Left hindlimb (tissue), 1 donor: Measurements from ENCODE around the gene PCDHGA7.
"Not testable (repeated sequence)": the region's sequence is repeated elsewhere in the genome, so short reads cannot be mapped to it uniquely, and the experiment has no call there.

Source experiments
- DNase-seq: peaks from one replicate; pipeline ENCODE4 v3.0.0-alpha.2; 2018

PCDHGA7 gene

GRCh38 chr5:141402553-141403243 lies 20.2 kb downstream of the PCDHGA7 start, which contains the start of gene PCDHGA9:
Gene PCDHGA9 (plus strand): TSS chr5:141402778. CDS start chr5:141402953, 175 bp downstream.
- peak; percentile 25 for DNase-seq

- no peak for DNase-seq
Measured at GRCh38 chr5:141403387-141403786, 20.8 kb downstream of the PCDHGA7 start.

- DNase-seq = not testable (repeated sequence)
Measured at GRCh38 chr5:141407790-141408505, 25.4 kb downstream of the PCDHGA7 start, which contains the start of gene PCDHGB6. Gene PCDHGB6 (plus strand): TSS chr5:141408021. CDS start chr5:141408203, 182 bp downstream.

DNA sequence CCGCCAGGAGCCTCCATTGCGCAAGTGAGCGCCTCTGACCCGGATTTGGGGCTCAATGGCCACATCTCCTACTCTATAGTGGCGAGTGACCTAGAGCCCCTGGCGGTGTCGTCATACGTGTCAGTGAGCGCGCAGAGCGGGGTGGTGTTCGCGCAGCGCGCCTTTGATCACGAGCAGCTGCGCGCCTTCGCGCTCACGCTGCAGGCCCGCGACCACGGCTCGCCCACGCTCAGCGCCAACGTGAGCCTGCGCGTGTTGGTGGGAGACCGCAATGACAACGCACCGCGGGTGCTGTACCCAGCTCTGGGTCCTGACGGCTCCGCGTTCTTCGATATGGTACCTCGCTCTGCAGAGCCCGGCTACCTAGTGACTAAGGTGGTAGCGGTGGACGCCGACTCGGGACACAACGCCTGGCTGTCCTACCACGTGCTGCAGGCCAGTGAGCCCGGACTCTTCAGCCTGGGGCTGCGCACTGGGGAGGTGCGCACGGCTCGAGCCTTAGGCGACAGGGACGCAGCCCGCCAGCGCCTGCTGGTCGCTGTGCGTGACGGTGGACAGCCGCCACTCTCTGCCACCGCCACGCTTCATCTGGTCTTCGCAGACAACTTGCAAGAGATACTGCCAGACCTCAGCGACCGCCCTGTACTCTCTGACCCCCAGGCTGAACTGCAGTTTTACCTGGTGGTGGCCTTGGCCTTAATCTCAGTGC lies 27.2 kb downstream of the PCDHGA7 start:
- no peak for DNase-seq

DNA sequence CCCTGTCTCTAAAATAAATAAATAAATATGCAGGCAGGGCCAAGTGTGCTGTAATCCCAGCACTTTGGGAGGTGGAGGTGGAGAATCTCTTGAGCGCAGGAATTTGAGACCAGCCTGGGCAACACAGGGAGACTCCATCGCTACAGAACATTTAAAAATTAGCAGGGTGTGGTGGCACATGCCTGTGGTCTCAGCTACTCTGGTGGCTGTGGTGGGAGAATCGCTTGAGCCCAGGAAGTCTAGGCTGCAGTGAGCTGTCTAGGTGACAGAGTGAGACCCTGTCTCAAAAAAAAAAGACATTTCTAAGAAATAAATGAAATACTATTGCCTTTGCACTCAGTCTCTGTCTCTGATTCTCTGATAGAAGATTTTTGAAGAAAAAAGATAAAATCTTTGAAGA lies 29.0 kb downstream of the PCDHGA7 start:
- no peak for DNase-seq

GRCh38 chr5:141412854-141413539 lies 30.5 kb downstream of the PCDHGA7 start, which contains the start of gene PCDHGA10:
Gene PCDHGA10 (plus strand): TSS chr5:141412987. CDS start chr5:141413176, 189 bp downstream.
- no peak for DNase-seq

- DNase-seq = no peak
Measured at GRCh38 chr5:141413540-141414069, 31.1 kb downstream of the PCDHGA7 start.

- DNase-seq = not testable (repeated sequence)
Measured at GRCh38 chr5:141414548-141415274, 32.2 kb downstream of the PCDHGA7 start.

- not testable (repeated sequence) for DNase-seq
Measured at GRCh38 chr5:141415275-141415618, 32.7 kb downstream of the PCDHGA7 start.

GRCh38 chr5:141417494-141418172 lies 35.1 kb downstream of the PCDHGA7 start, which contains the start of gene PCDHGB7:
Gene PCDHGB7 (plus strand): TSS chr5:141417677. CDS start chr5:141417860, 183 bp downstream.
- peak; percentile 66 for DNase-seq

GRCh38 chr5:141419074-141419880 lies 36.7 kb downstream of the PCDHGA7 start:
- no peak for DNase-seq

- DNase-seq = no peak
Measured at GRCh38 chr5:141420855-141421488, 38.4 kb downstream of the PCDHGA7 start, which contains the start of gene PCDHGA11. Gene PCDHGA11 (plus strand): TSS chr5:141421051. CDS start chr5:141421228, 177 bp downstream.

DNA sequence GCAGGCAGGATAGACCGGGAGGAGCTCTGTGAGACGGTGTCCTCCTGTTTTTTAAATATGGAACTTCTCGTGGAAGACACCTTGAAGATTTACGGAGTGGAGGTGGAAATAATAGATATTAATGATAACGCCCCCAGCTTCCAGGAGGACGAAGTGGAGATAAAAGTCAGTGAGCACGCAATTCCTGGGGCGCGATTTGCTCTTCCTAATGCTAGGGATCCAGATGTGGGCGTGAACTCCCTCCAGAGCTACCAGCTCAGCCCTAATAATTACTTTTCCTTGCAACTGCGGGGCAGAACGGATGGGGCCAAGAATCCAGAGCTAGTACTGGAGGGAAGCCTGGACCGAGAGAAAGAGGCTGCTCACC lies 38.9 kb downstream of the PCDHGA7 start:
- no peak for DNase-seq

DNA sequence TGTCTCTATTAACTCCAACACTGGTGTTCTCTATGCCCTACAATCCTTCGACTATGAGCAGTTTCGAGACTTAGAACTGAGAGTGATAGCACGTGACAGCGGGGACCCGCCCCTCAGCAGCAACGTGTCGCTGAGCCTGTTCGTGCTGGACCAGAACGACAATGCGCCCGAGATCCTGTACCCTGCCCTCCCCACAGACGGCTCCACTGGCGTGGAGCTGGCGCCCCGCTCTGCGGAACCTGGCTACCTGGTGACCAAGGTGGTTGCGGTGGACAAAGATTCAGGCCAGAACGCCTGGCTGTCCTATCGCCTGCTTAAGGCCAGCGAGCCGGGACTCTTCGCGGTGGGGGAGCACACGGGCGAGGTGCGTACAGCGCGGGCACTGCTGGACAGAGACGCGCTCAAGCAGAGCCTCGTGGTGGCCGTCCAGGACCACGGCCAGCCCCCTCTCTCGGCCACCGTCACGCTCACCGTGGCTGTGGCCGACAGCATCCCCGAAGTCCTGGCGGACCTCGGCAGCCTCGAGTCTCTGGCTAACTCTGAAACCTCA lies 40.3 kb downstream of the PCDHGA7 start:
- DNase-seq = no peak

DNA sequence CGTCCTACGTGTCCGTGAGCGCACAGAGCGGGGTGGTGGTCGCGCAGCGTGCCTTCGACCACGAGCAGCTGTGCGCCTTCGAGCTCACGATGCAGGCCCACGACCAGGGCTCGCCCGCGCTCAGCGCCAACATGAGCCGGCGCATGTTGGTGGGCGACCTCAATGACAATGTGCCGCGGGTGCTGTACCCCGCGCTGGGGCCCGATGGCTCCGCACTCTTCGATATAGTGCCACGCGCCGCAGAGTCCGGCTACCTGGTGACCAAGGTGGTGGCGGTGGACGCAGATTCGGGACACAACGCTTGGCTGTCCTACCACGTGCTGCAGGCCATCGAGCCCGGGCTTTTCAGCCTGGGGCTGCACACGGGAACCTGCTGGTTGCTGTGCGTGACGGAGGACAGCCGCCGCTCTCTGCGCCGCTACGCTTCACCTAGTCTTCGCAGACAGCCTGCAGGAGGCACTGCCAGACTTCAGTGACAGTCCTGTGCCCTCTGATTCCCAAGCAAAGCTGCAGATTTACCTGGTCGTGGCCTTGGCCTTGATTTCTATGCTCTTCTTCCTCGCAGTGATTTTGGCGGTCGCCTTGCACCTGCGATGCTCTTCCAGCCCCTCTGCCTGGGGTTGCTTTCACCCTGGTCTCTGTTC lies 45.4 kb downstream of the PCDHGA7 start:
- no peak for DNase-seq

DNA sequence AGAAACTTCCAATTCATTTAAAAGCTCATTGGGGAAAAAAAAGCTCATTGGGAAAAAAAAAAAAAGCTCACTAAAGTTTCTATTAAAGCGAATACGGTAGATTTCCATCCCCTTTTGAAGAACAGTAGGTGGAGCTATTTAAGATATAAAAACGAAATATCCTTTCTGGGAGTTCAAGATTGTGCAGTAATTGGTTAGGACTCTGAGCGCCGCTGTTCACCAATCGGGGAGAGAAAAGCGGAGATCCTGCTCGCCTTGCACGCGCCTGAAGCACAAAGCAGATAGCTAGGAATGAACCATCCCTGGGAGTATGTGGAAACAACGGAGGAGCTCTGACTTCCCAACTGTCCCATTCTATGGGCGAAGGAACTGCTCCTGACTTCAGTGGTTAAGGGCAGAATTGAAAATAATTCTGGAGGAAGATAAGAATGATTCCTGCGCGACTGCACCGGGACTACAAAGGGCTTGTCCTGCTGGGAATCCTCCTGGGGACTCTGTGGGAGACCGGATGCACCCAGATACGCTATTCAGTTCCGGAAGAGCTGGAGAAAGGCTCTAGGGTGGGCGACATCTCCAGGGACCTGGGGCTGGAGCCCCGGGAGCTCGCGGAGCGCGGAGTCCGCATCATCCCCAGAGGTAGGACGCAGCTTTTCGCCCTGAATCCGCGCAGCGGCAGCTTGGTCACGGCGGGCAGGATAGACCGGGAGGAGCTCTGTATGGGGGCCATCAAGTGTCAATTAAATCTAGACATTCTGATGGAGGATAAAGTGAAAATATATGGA lies 48.0 kb downstream of the PCDHGA7 start, which contains the start of gene PCDHGA12:
TSS of gene PCDHGA12 (plus strand) at position 176 of the 782 bp plus-strand sequence. CDS start at position 429, 253 bp downstream.
- DNase-seq = peak; percentile 48

- no peak for DNase-seq
Measured at GRCh38 chr5:141431286-141431685, 48.7 kb downstream of the PCDHGA7 start.

DNA sequence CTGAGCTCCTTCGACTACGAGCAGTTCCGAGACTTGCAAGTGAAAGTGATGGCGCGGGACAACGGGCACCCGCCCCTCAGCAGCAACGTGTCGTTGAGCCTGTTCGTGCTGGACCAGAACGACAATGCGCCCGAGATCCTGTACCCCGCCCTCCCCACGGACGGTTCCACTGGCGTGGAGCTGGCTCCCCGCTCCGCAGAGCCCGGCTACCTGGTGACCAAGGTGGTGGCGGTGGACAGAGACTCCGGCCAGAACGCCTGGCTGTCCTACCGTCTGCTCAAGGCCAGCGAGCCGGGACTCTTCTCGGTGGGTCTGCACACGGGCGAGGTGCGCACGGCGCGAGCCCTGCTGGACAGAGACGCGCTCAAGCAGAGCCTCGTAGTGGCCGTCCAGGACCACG lies 49.8 kb downstream of the PCDHGA7 start:
- DNase-seq = not testable (repeated sequence)
